ENCODE data around the gene RTP3.

GRCh38 chr3:46527239-46527638 is 29.5 kb downstream of the RTP3 start:
- TF ChIP-seq RCOR1 (IDR thresholded peaks at IDR 0.05; ENCODE audit: insufficient replicate concordance, low read length) (no peak), CTCF (conservative IDR thresholded peaks at IDR 0.05; ENCODE audit: low read depth, low read length) (no peak), RAD21 (IDR thresholded peaks at IDR 0.05; ENCODE audit: low read length) (no peak), POLR2A (IDR thresholded peaks at IDR 0.05; ENCODE audit: low read depth, low read length) (no peak), SMC3 (IDR thresholded peaks at IDR 0.05; ENCODE audit: low read depth, low read length) (no peak), CEBPB (IDR thresholded peaks at IDR 0.05; ENCODE audit: low read depth, low read length) (no peak), BHLHE40 (IDR thresholded peaks at IDR 0.05; ENCODE audit: low read depth, low read length) (no peak), MXI1 (IDR thresholded peaks at IDR 0.05; ENCODE audit: borderline replicate concordance, low read depth, low read length) (no peak), USF2 (IDR thresholded peaks at IDR 0.05; ENCODE audit: low read depth, low read length) (no peak), MAFK (IDR thresholded peaks at IDR 0.05; ENCODE audit: low read depth, low read length) (no peak), ELK1 (IDR thresholded peaks at IDR 0.05; ENCODE audit: borderline replicate concordance, low read depth, low read length) (no peak), FOS (IDR thresholded peaks at IDR 0.05; ENCODE audit: low read depth, low read length) (no peak)

Measured in IMR-90 (cell line).